Measurements from ENCODE around the gene PCBP3. TPM values are rescaled to one million over a fixed set of nuclear protein-coding genes. Genes with fewer than 3 reads are reported as not detected.

PCBP3 gene
- total RNA-seq, 1 donor: 1.1 TPM

GRCh38 chr21:45841033-45841432 lies 197.5 kb downstream of the PCBP3 start:
- Histone ChIP-seq H3K27me3 (ENCODE audit: insufficient read depth, low read length) (no peaks in the 10 kb centered on the region), H3K36me3 (ENCODE audit: insufficient read depth, low read length) (no peaks in the 10 kb centered on the region), H4K20me1 (ENCODE audit: insufficient read depth, low read length) (no peaks in the 10 kb centered on the region), H3K27ac (ENCODE audit: low read depth, low read length) (no peak overlapping the region), H3K4me1 (ENCODE audit: insufficient read depth, low read length) (peaks cover 9% of the 10 kb centered on the region), H3K9me3 (ENCODE audit: low read depth, low read length) (peaks cover 5% of the 10 kb centered on the region), H3K79me2 (ENCODE audit: insufficient read depth, low read length) (no peaks in the 10 kb centered on the region), H3K4me3 (ENCODE audit: insufficient read depth, low read length) (no peak overlapping the region), H3K4me2 (ENCODE audit: insufficient read depth, low read length) (no peak overlapping the region), H2AFZ (ENCODE audit: low read length) (no peak overlapping the region)
- no peak for DNase-seq (ENCODE audit: insufficient read length, low spot score, missing footprints)
- no peak for TF ChIP-seq CTCF (IDR thresholded peaks at IDR 0.05; ENCODE audit: extremely low read depth, low read depth, low read length)

GRCh38 chr21:45843426-45843825 lies 199.9 kb downstream of the PCBP3 start:
- no peak overlapping the region for H3K27ac ChIP-seq (ENCODE audit: low read depth, low read length)
- H3K4me1 ChIP-seq (ENCODE audit: insufficient read depth, low read length): peaks cover 17% of the 10 kb centered on the region
- no peaks in the 10 kb centered on the region for H3K36me3 ChIP-seq (ENCODE audit: insufficient read depth, low read length)
- H3K27me3 ChIP-seq (ENCODE audit: insufficient read depth, low read length): peaks cover 6% of the 10 kb centered on the region
- peaks cover 5% of the 10 kb centered on the region for H3K9me3 ChIP-seq (ENCODE audit: low read depth, low read length)
- H3K79me2 ChIP-seq (ENCODE audit: insufficient read depth, low read length): no peaks in the 10 kb centered on the region
- H3K4me2 ChIP-seq (ENCODE audit: insufficient read depth, low read length): no peak overlapping the region
- TF ChIP-seq CTCF (IDR thresholded peaks at IDR 0.05; ENCODE audit: extremely low read depth, low read depth, low read length): no peak
- no peak for DNase-seq (ENCODE audit: insufficient read length, low spot score, missing footprints)
- H4K20me1 ChIP-seq (ENCODE audit: insufficient read depth, low read length): no peaks in the 10 kb centered on the region
- no peak overlapping the region for H3K4me3 ChIP-seq (ENCODE audit: insufficient read depth, low read length)
- no peak overlapping the region for H2AFZ ChIP-seq (ENCODE audit: low read length)

GRCh38 chr21:45844181-45844580 lies 200.7 kb downstream of the PCBP3 start:
- no peak overlapping the region for H3K4me2 ChIP-seq (ENCODE audit: insufficient read depth, low read length)
- DNase-seq (ENCODE audit: insufficient read length, low spot score, missing footprints): no peak
- peaks cover 5% of the 10 kb centered on the region for H3K9me3 ChIP-seq (ENCODE audit: low read depth, low read length)
- H3K36me3 ChIP-seq (ENCODE audit: insufficient read depth, low read length): no peaks in the 10 kb centered on the region
- H3K27me3 ChIP-seq (ENCODE audit: insufficient read depth, low read length): peaks cover 10% of the 10 kb centered on the region
- no peak overlapping the region for H3K27ac ChIP-seq (ENCODE audit: low read depth, low read length)
- H3K4me1 ChIP-seq (ENCODE audit: insufficient read depth, low read length): peaks cover 11% of the 10 kb centered on the region
- no peak overlapping the region for H3K4me3 ChIP-seq (ENCODE audit: insufficient read depth, low read length)
- no peaks in the 10 kb centered on the region for H3K79me2 ChIP-seq (ENCODE audit: insufficient read depth, low read length)
- no peak for TF ChIP-seq CTCF (IDR thresholded peaks at IDR 0.05; ENCODE audit: extremely low read depth, low read depth, low read length)
- no peaks in the 10 kb centered on the region for H4K20me1 ChIP-seq (ENCODE audit: insufficient read depth, low read length)
- H2AFZ ChIP-seq (ENCODE audit: low read length): no peak overlapping the region

- Histone ChIP-seq H3K79me2 (ENCODE audit: insufficient read depth, low read length) (no peaks in the 10 kb centered on the region), H3K4me1 (ENCODE audit: insufficient read depth, low read length) (peaks cover 8% of the 10 kb centered on the region), H3K27me3 (ENCODE audit: insufficient read depth, low read length) (peaks cover 13% of the 10 kb centered on the region), H3K4me3 (ENCODE audit: insufficient read depth, low read length) (no peak overlapping the region), H4K20me1 (ENCODE audit: insufficient read depth, low read length) (no peaks in the 10 kb centered on the region), H3K36me3 (ENCODE audit: insufficient read depth, low read length) (no peaks in the 10 kb centered on the region), H3K27ac (ENCODE audit: low read depth, low read length) (no peak overlapping the region), H3K4me2 (ENCODE audit: insufficient read depth, low read length) (no peak overlapping the region), H2AFZ (ENCODE audit: low read length) (no peak overlapping the region), H3K9me3 (ENCODE audit: low read depth, low read length) (peaks cover 5% of the 10 kb centered on the region)
- TF ChIP-seq CTCF (IDR thresholded peaks at IDR 0.05; ENCODE audit: extremely low read depth, low read depth, low read length): no peak
- DNase-seq (ENCODE audit: insufficient read length, low spot score, missing footprints): no peak
Observed at GRCh38 chr21:45845063-45845769, 201.7 kb downstream of the PCBP3 start.
